PC-9 (cell line): ENCODE measurements around the gene CCDC70. TPM values are rescaled to one million over a fixed set of nuclear protein-coding genes. Genes with fewer than 3 reads are reported as not detected.

ENCODE experiments used
- BruUV-seq: library from RNA; stranded (reverse); fragments of 400-500 nt; replicated peaks from 2 replicates; lab custom pipeline; 2021; lab: Mats Ljungman, UMichigan
- CTCF ChIA-PET: fragments of 300-600 bp; sonication (Branson Sonifier 250); formaldehyde crosslinking; loops from one replicate; lab custom pipeline; 2022; ENCODE audit warnings: antibody characterized with exemption; lab: Charles Lee
- POLR2A ChIA-PET: fragments of 300-600 bp; sonication (Branson Sonifier 250); formaldehyde crosslinking; loops from one replicate; lab custom pipeline; 2022; ENCODE audit warnings: antibody characterized with exemption; ENCODE audit not compliant: unreplicated experiment; lab: Charles Lee
- DNase-seq, 2 experiments: peaks; one replicate each; pipeline versions ENCODE4 v3.0.0 to v3.0.0-alpha.2; 2015 to 2022; ENCODE audit warnings: mixed read lengths in 1 of 2
- H2AFZ ChIP-seq: fragments of 200-600 bp; sonication (generic); 2 replicates; pipeline ENCODE4 v1.8.1; 2017; ENCODE audit warnings: antibody characterized with exemption
- H3F3A ChIP-seq: fragments of 200-600 bp; sonication (generic); 2 replicates; pipeline ENCODE4 v1.8.1; 2017; ENCODE audit warnings: antibody characterized with exemption, mild to moderate bottlenecking, low read depth; ENCODE audit not compliant: insufficient read depth
- H3K27ac ChIP-seq: fragments of 200-600 bp; sonication (generic); 2 replicates; pipeline ENCODE4 v1.6.1; 2016; ENCODE audit warnings: mixed run types
- H3K27me3 ChIP-seq: fragments of 200-600 bp; sonication (generic); 2 replicates; pipeline ENCODE4 v1.6.1; 2016; ENCODE audit warnings: low read depth, mixed run types; ENCODE audit not compliant: insufficient read depth
- H3K36me3 ChIP-seq: fragments of 200-600 bp; sonication (generic); 2 replicates; pipeline ENCODE4 v1.6.1; 2016; ENCODE audit warnings: low read depth, mixed run types
- H3K4me1 ChIP-seq: fragments of 200-600 bp; sonication (generic); replicated peaks from 2 replicates; pipeline ENCODE4 v1.6.1; 2016; ENCODE audit warnings: mixed run types; ENCODE audit not compliant: insufficient read depth
- H3K4me2 ChIP-seq: fragments of 200-600 bp; sonication (generic); 2 replicates; pipeline ENCODE4 v1.6.1; 2017; ENCODE audit warnings: mixed run types
- H3K4me3 ChIP-seq: fragments of 200-600 bp; sonication (generic); 2 replicates; pipeline ENCODE4 v1.6.1; 2016; ENCODE audit warnings: mixed run types
- H3K79me2 ChIP-seq: fragments of 200-600 bp; sonication (generic); 2 replicates; pipeline ENCODE4 v1.6.1; 2017; ENCODE audit warnings: low read depth, mixed run types
- H3K9me2 ChIP-seq: fragments of 200-600 bp; sonication (generic); 2 replicates; pipeline ENCODE4 v1.8.1; 2017; ENCODE audit warnings: mild to moderate bottlenecking; ENCODE audit not compliant: insufficient read depth
- H3K9me3 ChIP-seq: fragments of 200-600 bp; sonication (generic); 2 replicates; pipeline ENCODE4 v1.8.1; 2016; ENCODE audit warnings: low read depth; ENCODE audit not compliant: insufficient read depth
- H4K20me1 ChIP-seq: fragments of 200-600 bp; sonication (generic); 2 replicates; pipeline ENCODE4 v1.8.1; 2017; ENCODE audit not compliant: insufficient read depth
- CTCF ChIP-seq: fragments of 200-600 bp; sonication (generic); conservative IDR thresholded peaks from 2 replicates; pipeline ENCODE4 v1.6.1; 2017; ENCODE audit warnings: mixed run types, antibody characterized with exemption, mild to moderate bottlenecking, moderate library complexity
- EZH2 ChIP-seq: fragments of 200-600 bp; sonication (generic); IDR thresholded peaks from 2 replicates; pipeline ENCODE4 v1.8.0; 2017; ENCODE audit warnings: antibody characterized with exemption, low read depth
- intact Hi-C: fragments of 100-400 bp; cut with micrococcal nuclease; formaldehyde crosslinking; loops from one replicate; pipeline ENCODE4 v1.10.0; 2022; ENCODE audit not compliant: unreplicated experiment
- total RNA-seq: library from RNA; stranded (reverse); gene quantifications from 2 replicates; pipeline ENCODE4 v1.2.3, GENCODE V29; 2021

Gene CCDC70
- total RNA-seq, 1 experiment from 2014 or later: not detected

GRCh38 chr13:51815848-51816247, 45.9 kb upstream of the CCDC70 start:
- no peaks in the 10 kb centered on the region for H3F3A ChIP-seq
- BruUV-seq: no TSS peak
- H3K9me2 ChIP-seq: no peaks in the 10 kb centered on the region
- H3K36me3 ChIP-seq: no peaks in the 10 kb centered on the region
- no peaks in the 10 kb centered on the region for H4K20me1 ChIP-seq
- POLR2A ChIA-PET: interaction anchor here (0.6 kb wide), 1 partner anchor 381 kb away, joined by 7 read pairs; no protein-coding TSS in a partner anchor
- no peak overlapping the region for H3K27ac ChIP-seq
- CTCF ChIA-PET: interaction anchor here (0.9 kb wide), 1 partner anchor 311 kb away, joined by 3 read pairs; no protein-coding TSS in a partner anchor
- H2AFZ ChIP-seq: no peak overlapping the region
- peaks cover 44% of the 10 kb centered on the region for H3K27me3 ChIP-seq
- H3K4me3 ChIP-seq: no peak overlapping the region
- H3K79me2 ChIP-seq: no peaks in the 10 kb centered on the region
- no peaks in the 10 kb centered on the region for H3K9me3 ChIP-seq
- no peak for DNase-seq
- peaks cover 10% of the 10 kb centered on the region; the same call in 1 of the 2 replicates for H3K4me1 ChIP-seq
- 0 out of 2 replicates have a peak overlapping the region, but pooled peaks have one; percentile 71 for H3K4me2 ChIP-seq
- TF ChIP-seq EZH2 (no peak), CTCF (no peak)
- intact Hi-C loops: loop anchor here (1.0 to 10.0 kb wide), 3 partner anchors 311 to 636 kb away; partner anchors contain the start of gene VPS36

GRCh38 chr13:51816604-51817249, 45.0 kb upstream of the CCDC70 start:
- ChIA-PET CTCF (no interaction called here), POLR2A (no interaction called here)
- H2AFZ ChIP-seq: no peak overlapping the region
- H3K9me2 ChIP-seq: no peaks in the 10 kb centered on the region
- DNase-seq: peak in 1 of 2 experiments; percentile 51
- no peak overlapping the region for H3K4me3 ChIP-seq
- H3K27ac ChIP-seq: no peak overlapping the region
- H3K27me3 ChIP-seq: peaks cover 48% of the 10 kb centered on the region
- peaks cover 10% of the 10 kb centered on the region; the same call in 1 of the 2 replicates for H3K4me1 ChIP-seq
- peak overlapping the region; percentile 7; the same call in 1 of the 2 replicates for H3K4me2 ChIP-seq
- H3K36me3 ChIP-seq: no peaks in the 10 kb centered on the region
- TF ChIP-seq EZH2 (no peak), CTCF (no peak)
- no TSS peak for BruUV-seq
- no peaks in the 10 kb centered on the region for H3K9me3 ChIP-seq
- intact Hi-C loops: loop anchor here (5.0 to 10.0 kb wide), 2 partner anchors 378 to 636 kb away; partner anchors contain the start of gene VPS36
- no peaks in the 10 kb centered on the region for H3K79me2 ChIP-seq
- H4K20me1 ChIP-seq: no peaks in the 10 kb centered on the region
- no peaks in the 10 kb centered on the region for H3F3A ChIP-seq

- intact Hi-C loops: loop anchor here (5.0 to 10.0 kb wide), 2 partner anchors 377 to 635 kb away; partner anchors contain the start of gene VPS36
Measured at GRCh38 chr13:51817717-51818116, 44.1 kb upstream of the CCDC70 start.

More at GRCh38 chr13:51817717-51818116, 44.1 kb upstream of the CCDC70 start:
- no peak overlapping the region for H3K4me2 ChIP-seq
- no peak overlapping the region for H3K4me3 ChIP-seq
- BruUV-seq: no TSS peak
- H3K27ac ChIP-seq: no peak overlapping the region
- H2AFZ ChIP-seq: no peak overlapping the region
- CTCF ChIA-PET: no interaction called here
- H4K20me1 ChIP-seq: no peaks in the 10 kb centered on the region
- no peaks in the 10 kb centered on the region for H3K9me3 ChIP-seq
- TF ChIP-seq EZH2: no peak
- TF ChIP-seq CTCF: no peak
- POLR2A ChIA-PET: no interaction called here
- H3K79me2 ChIP-seq: no peaks in the 10 kb centered on the region
- H3K27me3 ChIP-seq: peaks cover 53% of the 10 kb centered on the region
- no peaks in the 10 kb centered on the region for H3F3A ChIP-seq
- no peak for DNase-seq
- H3K9me2 ChIP-seq: no peaks in the 10 kb centered on the region
- peaks cover 10% of the 10 kb centered on the region; the same call in 1 of the 2 replicates for H3K4me1 ChIP-seq
- H3K36me3 ChIP-seq: no peaks in the 10 kb centered on the region
